ENCODE results near the gene SSC5D.

SSC5D gene

GRCh38 chr19:55519451-55520311, 31.4 kb downstream of the SSC5D start (continued):
- TF ChIP-seq ZNF639 (tag by site-specific recombination; IDR thresholded peaks at IDR 0.05) (peak; percentile 79; the same call in 1 of the 2 replicates), ZNF561 (tag by site-specific recombination; IDR thresholded peaks at IDR 0.05; ENCODE audit: borderline replicate concordance) (no peak), ZNF394 (tag by site-specific recombination; IDR thresholded peaks at IDR 0.05; ENCODE audit: borderline replicate concordance) (no peak; the same call in 1 of the 2 replicates), ZNF571 (tag by site-specific recombination; IDR thresholded peaks at IDR 0.05) (peak; percentile 77; the same call in 1 of the 2 replicates), MEIS1 (CRISPR knock-in tag; IDR thresholded peaks at IDR 0.05; ENCODE audit: borderline replicate concordance) (no peak), ZNF174 (tag by site-specific recombination; IDR thresholded peaks at IDR 0.05) (no peak), ZBTB1 (tag by site-specific recombination; IDR thresholded peaks at IDR 0.05) (no peak; the same call in 1 of the 2 replicates), ZNF416 (tag by site-specific recombination; IDR thresholded peaks at IDR 0.05) (peak; percentile 37; the same call in 1 of the 2 replicates), ZNF138 (tag by site-specific recombination; IDR thresholded peaks at IDR 0.05; ENCODE audit: borderline replicate concordance) (no peak), ZNF768 (tag by site-specific recombination; IDR thresholded peaks at IDR 0.05) (no peak), WT1 (tag by site-specific recombination; IDR thresholded peaks at IDR 0.05) (no peak), GFI1B (tag by site-specific recombination; IDR thresholded peaks at IDR 0.05) (no peak), ZNF48 (tag by site-specific recombination; IDR thresholded peaks at IDR 0.05) (no peak), ZNF23 (tag by site-specific recombination; IDR thresholded peaks at IDR 0.05; ENCODE audit: borderline replicate concordance) (peak; percentile 4; the same call in 1 of the 2 replicates), GLI2 (tag by site-specific recombination; IDR thresholded peaks at IDR 0.05; ENCODE audit: borderline replicate concordance, low read depth) (no peak)
- TF ChIP-seq, protein P1, sequence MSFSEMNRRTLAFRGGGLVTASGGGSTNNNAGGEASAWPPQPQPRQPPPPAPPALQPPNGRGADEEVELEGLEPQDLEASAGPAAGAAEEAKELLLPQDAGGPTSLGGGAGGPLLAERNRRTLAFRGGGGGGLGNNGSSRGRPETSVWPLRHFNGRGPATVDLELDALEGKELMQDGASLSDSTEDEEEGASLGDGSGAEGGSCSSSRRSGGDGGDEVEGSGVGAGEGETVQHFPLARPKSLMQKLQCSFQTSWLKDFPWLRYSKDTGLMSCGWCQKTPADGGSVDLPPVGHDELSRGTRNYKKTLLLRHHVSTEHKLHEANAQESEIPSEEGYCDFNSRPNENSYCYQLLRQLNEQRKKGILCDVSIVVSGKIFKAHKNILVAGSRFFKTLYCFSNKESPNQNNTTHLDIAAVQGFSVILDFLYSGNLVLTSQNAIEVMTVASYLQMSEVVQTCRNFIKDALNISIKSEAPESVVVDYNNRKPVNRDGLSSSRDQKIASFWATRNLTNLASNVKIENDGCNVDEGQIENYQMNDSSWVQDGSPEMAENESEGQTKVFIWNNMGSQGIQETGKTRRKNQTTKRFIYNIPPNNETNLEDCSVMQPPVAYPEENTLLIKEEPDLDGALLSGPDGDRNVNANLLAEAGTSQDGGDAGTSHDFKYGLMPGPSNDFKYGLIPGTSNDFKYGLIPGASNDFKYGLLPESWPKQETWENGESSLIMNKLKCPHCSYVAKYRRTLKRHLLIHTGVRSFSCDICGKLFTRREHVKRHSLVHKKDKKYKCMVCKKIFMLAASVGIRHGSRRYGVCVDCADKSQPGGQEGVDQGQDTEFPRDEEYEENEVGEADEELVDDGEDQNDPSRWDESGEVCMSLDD (tag by site-specific recombination; IDR thresholded peaks at IDR 0.05) = peak; percentile 52; the same call in 1 of the 2 replicates

DNA sequence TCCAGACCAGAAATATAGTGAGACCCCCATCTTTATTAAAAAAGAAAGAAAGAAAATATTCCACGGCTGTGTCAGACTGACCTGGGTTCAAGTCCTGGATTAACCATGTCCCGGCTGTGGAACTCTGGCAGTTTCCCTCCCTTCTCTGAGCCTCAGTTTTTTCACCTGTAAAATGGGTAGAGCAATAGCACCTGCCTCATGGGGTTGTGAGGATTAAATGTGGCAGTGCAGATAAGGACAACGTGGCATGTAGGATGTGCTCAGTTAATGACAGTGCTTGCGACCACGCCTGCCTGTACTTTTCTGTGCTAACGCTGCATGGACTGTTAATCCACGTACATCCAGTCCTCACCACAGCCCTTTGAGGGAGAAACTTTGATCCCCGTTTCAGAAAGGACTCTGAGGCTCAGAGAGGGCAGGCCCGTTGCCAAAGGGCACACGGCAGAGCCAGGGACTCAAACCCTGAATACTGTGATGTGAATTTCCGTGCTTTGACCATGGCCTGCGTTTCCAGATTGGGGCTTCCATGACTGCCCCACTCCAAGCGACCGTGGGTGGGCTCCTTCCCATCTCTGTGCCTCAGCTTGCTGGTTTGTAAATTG, 32.6 kb downstream of the SSC5D start:
- no peak overlapping the region for H3K27ac ChIP-seq (ENCODE audit: extremely low read depth, low read depth, low read length)
- no peaks in the 10 kb centered on the region for H3K36me3 ChIP-seq (ENCODE audit: control insufficient read depth in 2 of 2, insufficient read depth in 1 of 2, low read length in 2 of 2)
- no peaks in the 10 kb centered on the region for H3K4me1 ChIP-seq (ENCODE audit: control insufficient read depth, insufficient read depth, low read length)
- CTCF ChIA-PET = interaction anchor here (0.6 to 1.3 kb wide), 5 partner anchors 17 to 112 kb away, joined by 3 to 17 read pairs (median 4); partner anchors contain the start of genes ZNF784 and ZNF865
- TF ChIP-seq, protein P2, sequence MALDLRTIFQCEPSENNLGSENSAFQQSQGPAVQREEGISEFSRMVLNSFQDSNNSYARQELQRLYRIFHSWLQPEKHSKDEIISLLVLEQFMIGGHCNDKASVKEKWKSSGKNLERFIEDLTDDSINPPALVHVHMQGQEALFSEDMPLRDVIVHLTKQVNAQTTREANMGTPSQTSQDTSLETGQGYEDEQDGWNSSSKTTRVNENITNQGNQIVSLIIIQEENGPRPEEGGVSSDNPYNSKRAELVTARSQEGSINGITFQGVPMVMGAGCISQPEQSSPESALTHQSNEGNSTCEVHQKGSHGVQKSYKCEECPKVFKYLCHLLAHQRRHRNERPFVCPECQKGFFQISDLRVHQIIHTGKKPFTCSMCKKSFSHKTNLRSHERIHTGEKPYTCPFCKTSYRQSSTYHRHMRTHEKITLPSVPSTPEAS (tag by site-specific recombination; IDR thresholded peaks at IDR 0.05) = no peak
- peak; percentile 84 for TF ChIP-seq ZNF664 (tag by site-specific recombination; IDR thresholded peaks at IDR 0.05)
- H3K9me3 ChIP-seq (ENCODE audit: control insufficient read depth, insufficient read depth, low read depth, low read length) = no peaks in the 10 kb centered on the region
- POLR2A ChIA-PET = no interaction called here
- H3K4me3 ChIP-seq (ENCODE audit: low read depth, low read length) = no peak overlapping the region
